Measurements from ENCODE around the gene TLCD2. TPM values are rescaled to one million over a fixed set of nuclear protein-coding genes. Genes with fewer than 3 reads are reported as not detected.

Gene TLCD2
- total RNA-seq, 2 experiments from 2014 or later, result 0.07 to 0.09 TPM

- CTCF ChIA-PET, result interaction anchor here (1.3 kb wide), 1 partner anchor 13 kb away, joined by 3 read pairs; no protein-coding TSS in a partner anchor
Measured at GRCh38 chr17:1733759-1734158, 23.6 kb upstream of the TLCD2 start.

GRCh38 chr17:1732833-1733321, 22.7 kb upstream of the TLCD2 start:
- Mint-ChIP-seq H3K27me3 (no peaks in the 10 kb centered on the region), H3K36me3 (ENCODE audit: low read depth) (peaks cover 14% of the 10 kb centered on the region), H3K27ac (no peak overlapping the region), H3K4me1 (ENCODE audit: low read depth) (peaks cover 18% of the 10 kb centered on the region), H3K4me3 (no peak overlapping the region), H3K9me3 (no peaks in the 10 kb centered on the region)
- ChIA-PET POLR2A (interaction anchor here (3.0 kb wide), 1 partner anchor 30 kb away, joined by 8 read pairs; the partner anchor contains the start of gene SERPINF1), CTCF (interaction anchor here (1.3 kb wide), 1 partner anchor 12 kb away, joined by 3 read pairs; no protein-coding TSS in a partner anchor)
- TF ChIP-seq CTCF (IDR thresholded peaks at IDR 0.05), result no peak
- intact Hi-C loops (cut with micrococcal nuclease), result no loop called here
- DNase-seq (no peak), ATAC-seq (no peak)

More at GRCh38 chr17:1733759-1734158, 23.6 kb upstream of the TLCD2 start:
- no peak for TF ChIP-seq CTCF (IDR thresholded peaks at IDR 0.05)
- intact Hi-C loops (cut with micrococcal nuclease), result no loop called here
- Mint-ChIP-seq H3K27me3 (no peaks in the 10 kb centered on the region), H3K4me1 (ENCODE audit: low read depth) (peaks cover 13% of the 10 kb centered on the region), H3K4me3 (no peak overlapping the region), H3K9me3 (no peaks in the 10 kb centered on the region), H3K27ac (no peak overlapping the region), H3K36me3 (ENCODE audit: low read depth) (peaks cover 14% of the 10 kb centered on the region)
- POLR2A ChIA-PET, result interaction anchor here (0.9 to 3.0 kb wide), 2 partner anchors 29 to 73 kb away, joined by 3 to 8 read pairs; partner anchors contain the start of gene SERPINF1
- DNase-seq, result no peak
- ATAC-seq, result no peak

GRCh38 chr17:1732241-1732832, 22.2 kb upstream of the TLCD2 start:
- CTCF ChIA-PET, result interaction anchor here (0.7 to 2.4 kb wide), 2 partner anchors 11 to 31 kb away, joined by 3 to 8 read pairs; no protein-coding TSS in a partner anchor
- Mint-ChIP-seq H3K4me1 (ENCODE audit: low read depth) (peaks cover 19% of the 10 kb centered on the region), H3K27me3 (no peaks in the 10 kb centered on the region), H3K27ac (no peak overlapping the region), H3K36me3 (ENCODE audit: low read depth) (peaks cover 10% of the 10 kb centered on the region), H3K9me3 (no peaks in the 10 kb centered on the region), H3K4me3 (no peak overlapping the region)
- no peak for ATAC-seq
- POLR2A ChIA-PET, result interaction anchor here (3.0 kb wide), 1 partner anchor 30 kb away, joined by 8 read pairs; the partner anchor contains the start of gene SERPINF1
- intact Hi-C loops (cut with micrococcal nuclease), result no loop called here
- no peak for TF ChIP-seq CTCF (IDR thresholded peaks at IDR 0.05)
- no peak for DNase-seq

GRCh38 chr17:1731194-1731506, 21.0 kb upstream of the TLCD2 start:
- ATAC-seq (no peak), DNase-seq (no peak)
- CTCF ChIA-PET, result interaction anchor here (1.0 to 2.4 kb wide), 2 partner anchors 10 to 15 kb away, joined by 3 to 8 read pairs; no protein-coding TSS in a partner anchor
- Mint-ChIP-seq H3K27ac (no peak overlapping the region), H3K36me3 (ENCODE audit: low read depth) (peaks cover 6% of the 10 kb centered on the region), H3K4me3 (no peak overlapping the region), H3K27me3 (no peaks in the 10 kb centered on the region), H3K4me1 (ENCODE audit: low read depth) (peaks cover 16% of the 10 kb centered on the region), H3K9me3 (no peaks in the 10 kb centered on the region)
- TF ChIP-seq CTCF (IDR thresholded peaks at IDR 0.05), result no peak
- intact Hi-C loops (cut with micrococcal nuclease), result no loop called here
- POLR2A ChIA-PET, result interaction anchor here (0.6 to 3.0 kb wide), 3 partner anchors 31 to 527 kb away, joined by 3 to 8 read pairs (median 3); partner anchors contain the start of gene SERPINF1

Measured in activated CD8-positive, alpha-beta T cell treated with anti-CD3 and anti-CD28 coated beads for 36 hours (primary cell).